CD14-positive monocyte (primary cell): Measurements from ENCODE around the gene CD320. TPM values are rescaled to one million over a fixed set of nuclear protein-coding genes. Genes with fewer than 3 reads are reported as not detected.

Experiments used
- DNase-seq, 3 donors: peaks; one replicate each; pipeline ENCODE4 v3.0.0-alpha.2; 2011 to 2022
- H2AFZ ChIP-seq: 2 replicates; pipeline ENCODE4 v1.6.0; 2012; ENCODE audit warnings: mild to moderate bottlenecking, low read depth, low read length, inconsistent platforms; ENCODE audit not compliant: insufficient read depth, poor library complexity, severe bottlenecking
- H3K27ac ChIP-seq, 2 donors: 1 replicate in 1 of 2; 2 replicates in 1 of 2; pipeline ENCODE4 v1.5.1; 2012 to 2013; ENCODE audit warnings: low read length in 2 of 2, control low read depth in 1 of 2, inconsistent platforms in 1 of 2, low read depth in 1 of 2, mild to moderate bottlenecking in 1 of 2
- H3K27me3 ChIP-seq, 2 donors: one replicate each; pipeline versions ENCODE4 v1.6.0 to v1.6.1; 2011 to 2013; ENCODE audit warnings: low read length in 2 of 2; ENCODE audit not compliant: control insufficient read depth in 2 of 2, insufficient read depth in 2 of 2
- H3K36me3 ChIP-seq, 2 donors: replicated peaks in 1 of 2; 1 replicate in 1 of 2; 2 replicates in 1 of 2; pipeline versions ENCODE4 v1.5.1 to v1.6.1; 2012 to 2013; ENCODE audit warnings: low read length in 2 of 2, control low read depth in 1 of 2, inconsistent platforms in 1 of 2, mild to moderate bottlenecking in 1 of 2; ENCODE audit not compliant: insufficient read depth in 2 of 2, control insufficient read depth in 1 of 2
- H3K4me1 ChIP-seq, 2 donors: 1 replicate in 1 of 2; 2 replicates in 1 of 2; pipeline versions ENCODE4 v1.5.1 to v1.6.1; 2012 to 2013; ENCODE audit warnings: low read length in 2 of 2, control low read depth in 1 of 2, inconsistent platforms in 1 of 2, mild to moderate bottlenecking in 1 of 2, moderate library complexity in 1 of 2; ENCODE audit not compliant: insufficient read depth in 2 of 2, control insufficient read depth in 1 of 2
- H3K4me2 ChIP-seq: replicated peaks from 2 replicates; pipeline ENCODE3; 2012; ENCODE audit warnings: low read length, moderate library complexity, mild to moderate bottlenecking; ENCODE audit not compliant: poor library complexity, severe bottlenecking; ENCODE audit errors: extremely low read depth
- H3K4me3 ChIP-seq, 3 experiments: fragments of 200-600 bp in 1 of 3; sonication (generic) in 1 of 3; replicated peaks in 1 of 3; 1 replicate in 2 of 3; 2 replicates in 1 of 3; pipeline ENCODE4 v1.5.1; 2011 to 2013; ENCODE audit warnings: low read length in 3 of 3, mild to moderate bottlenecking in 3 of 3, control low read depth in 2 of 3, low read depth in 2 of 3, inconsistent platforms in 1 of 3, moderate library complexity in 1 of 3
- H3K79me2 ChIP-seq: 2 replicates; pipeline ENCODE4 v1.6.0; 2012; ENCODE audit warnings: mild to moderate bottlenecking, control low read depth, inconsistent platforms, low read length, moderate library complexity; ENCODE audit not compliant: insufficient read depth
- H3K9ac ChIP-seq: 2 replicates; pipeline ENCODE4 v1.6.0; 2017; ENCODE audit warnings: low read length, mild to moderate bottlenecking; ENCODE audit not compliant: insufficient read depth, poor library complexity, severe bottlenecking
- H3K9me3 ChIP-seq, 2 donors: replicated peaks in 1 of 2; 1 replicate in 1 of 2; 2 replicates in 1 of 2; pipeline versions ENCODE4 v1.5.1 to v1.6.1; 2012 to 2013; ENCODE audit warnings: low read length in 2 of 2, control low read depth in 1 of 2; ENCODE audit not compliant: control insufficient read depth in 1 of 2, insufficient read depth in 1 of 2
- H4K20me1 ChIP-seq: 2 replicates; pipeline ENCODE4 v1.6.0; 2012; ENCODE audit warnings: mild to moderate bottlenecking, low read length, control low read depth, moderate library complexity; ENCODE audit not compliant: insufficient read depth
- H3K27ac Mint-ChIP-seq, 7 donors: one replicate each; pipeline ENCODE4 v1.8.0; 2020; ENCODE audit warnings: mild to moderate bottlenecking in 7 of 7, mixed read lengths in 7 of 7, moderate library complexity in 6 of 7, inconsistent platforms in 2 of 7
- H3K27me3 Mint-ChIP-seq, 3 donors: one replicate each; pipeline ENCODE4 v1.8.0; 2021 to 2022; ENCODE audit warnings: low read depth in 3 of 3, mild to moderate bottlenecking in 3 of 3, mixed read lengths in 3 of 3, moderate library complexity in 3 of 3, inconsistent platforms in 1 of 3
- H3K36me3 Mint-ChIP-seq, 2 donors: one replicate each; pipeline ENCODE4 v1.8.0; 2020; ENCODE audit warnings: mixed read lengths in 2 of 2, inconsistent platforms in 1 of 2, mild to moderate bottlenecking in 1 of 2
- H3K4me1 Mint-ChIP-seq: one replicate; pipeline ENCODE4 v1.8.0; 2020; ENCODE audit warnings: mild to moderate bottlenecking, mixed read lengths
- H3K4me3 Mint-ChIP-seq, 2 donors: one replicate each; pipeline ENCODE4 v1.8.0; 2020; ENCODE audit warnings: mild to moderate bottlenecking in 2 of 2, mixed read lengths in 2 of 2, moderate library complexity in 1 of 2
- H3K9me3 Mint-ChIP-seq, 7 donors: one replicate each; pipeline ENCODE4 v1.8.0; 2020 to 2022; ENCODE audit warnings: mixed read lengths in 7 of 7, mild to moderate bottlenecking in 6 of 7, moderate library complexity in 6 of 7, inconsistent platforms in 2 of 7
- WGBS: methylation state at CpG from one replicate; pipeline ENCODE4 v1.1.5; 2013; ENCODE audit warnings: missing lambda C conversion rate; ENCODE audit not compliant: insufficient coverage; 5-methylcytosine and 5-hydroxymethylcytosine counted together
- intact Hi-C, 2 donors: fragments of 100-400 bp; cut with micrococcal nuclease; formaldehyde crosslinking; loops; one replicate each; pipeline versions ENCODE4 v1.15.0 to v1.15.1; 2023
- polyA plus RNA-seq, 3 donors: library from polyadenylated mRNA; depleted of rRNA in 1 of 3; unstranded in 2 of 3; stranded (reverse) in 1 of 3; fragments of 300-500 nt in 2 of 3; fragments of >200 nt in 1 of 3; fragmentation: Illumina TruSeq in 2 of 3; gene quantifications; 1 replicate in 2 of 3; 2 replicates in 1 of 3; pipeline ENCODE4 v1.2.3, GENCODE V29; 2012 to 2021
- TF ChIP-seq, protein P1 (sequence below): fragments of 200-600 bp; IDR thresholded peaks from one replicate; pipeline ENCODE4 v1.8.0; 2022; ENCODE audit warnings: antibody characterized with exemption, mild to moderate bottlenecking

CD320 gene
- polyA plus RNA-seq, 3 donors: 0.72 to 2.5 (median 1.0) TPM

DNA sequence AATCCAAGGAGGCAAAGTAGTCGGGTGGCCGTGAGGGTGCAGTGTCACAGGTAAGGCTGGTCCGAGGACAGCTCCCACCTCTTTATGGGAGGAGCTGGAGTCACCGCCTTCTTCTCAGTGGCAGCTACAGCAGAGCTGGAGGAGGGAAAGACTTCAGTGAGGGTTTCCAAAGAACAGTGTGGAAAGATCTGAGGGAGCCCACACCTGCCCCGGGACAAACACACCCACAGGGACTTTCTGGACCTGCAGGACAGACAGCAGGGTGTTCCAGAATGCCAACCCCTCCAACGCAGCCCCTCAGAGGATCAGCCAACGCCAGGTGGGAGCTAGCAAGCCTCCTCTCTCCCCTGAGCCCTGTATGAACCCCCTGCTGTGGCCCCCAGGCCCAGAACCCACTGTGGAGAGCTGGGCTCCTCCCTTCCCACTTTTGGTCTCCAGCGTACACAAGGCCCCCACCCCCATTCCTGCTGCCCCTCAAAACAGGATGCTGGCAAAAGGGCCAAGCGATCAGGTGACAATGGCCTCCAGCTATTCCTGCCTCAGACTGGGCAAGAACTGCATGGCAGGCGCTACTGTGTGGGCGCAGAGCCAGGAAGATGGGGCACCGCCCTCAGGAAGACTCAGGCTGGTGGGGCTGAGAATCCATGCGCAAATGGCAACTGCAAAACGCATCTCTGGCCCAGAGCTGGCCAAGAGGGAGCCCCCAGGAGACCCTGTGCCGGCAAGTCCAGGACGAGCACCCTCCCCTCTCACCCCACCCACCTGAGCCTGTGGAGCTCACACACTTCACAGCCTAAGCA lies 3.5 kb upstream of the CD320 start:
- Mint-ChIP-seq H3K4me1 (peaks cover 19% of the 10 kb centered on the region), H3K27ac (no peak overlapping the region), H3K36me3 (peaks cover 58 to 85% of the 10 kb centered on the region in 2 donors), H3K27me3 (peaks cover 11 to 22% (median 12%) of the 10 kb centered on the region in 3 donors), H3K4me3 (no peak overlapping the region), H3K9me3 (peaks cover 0 to 2% (median 0%) of the 10 kb centered on the region in 7 donors)
- Histone ChIP-seq H3K4me3 (no peak overlapping the region), H4K20me1 (no peaks in the 10 kb centered on the region), H3K4me2 (no peak overlapping the region), H3K79me2 (no peaks in the 10 kb centered on the region), H3K36me3 (peaks cover 46 to 72% of the 10 kb centered on the region in 2 donors), H3K27ac (no peak overlapping the region), H3K27me3 (peaks cover 0 to 9% of the 10 kb centered on the region in 2 donors), H3K4me1 (peaks cover 12 to 13% of the 10 kb centered on the region in 2 donors), H3K9ac (no peak overlapping the region), H3K9me3 (no peaks in the 10 kb centered on the region), H2AFZ (no peak overlapping the region)
- TF ChIP-seq, protein P1, sequence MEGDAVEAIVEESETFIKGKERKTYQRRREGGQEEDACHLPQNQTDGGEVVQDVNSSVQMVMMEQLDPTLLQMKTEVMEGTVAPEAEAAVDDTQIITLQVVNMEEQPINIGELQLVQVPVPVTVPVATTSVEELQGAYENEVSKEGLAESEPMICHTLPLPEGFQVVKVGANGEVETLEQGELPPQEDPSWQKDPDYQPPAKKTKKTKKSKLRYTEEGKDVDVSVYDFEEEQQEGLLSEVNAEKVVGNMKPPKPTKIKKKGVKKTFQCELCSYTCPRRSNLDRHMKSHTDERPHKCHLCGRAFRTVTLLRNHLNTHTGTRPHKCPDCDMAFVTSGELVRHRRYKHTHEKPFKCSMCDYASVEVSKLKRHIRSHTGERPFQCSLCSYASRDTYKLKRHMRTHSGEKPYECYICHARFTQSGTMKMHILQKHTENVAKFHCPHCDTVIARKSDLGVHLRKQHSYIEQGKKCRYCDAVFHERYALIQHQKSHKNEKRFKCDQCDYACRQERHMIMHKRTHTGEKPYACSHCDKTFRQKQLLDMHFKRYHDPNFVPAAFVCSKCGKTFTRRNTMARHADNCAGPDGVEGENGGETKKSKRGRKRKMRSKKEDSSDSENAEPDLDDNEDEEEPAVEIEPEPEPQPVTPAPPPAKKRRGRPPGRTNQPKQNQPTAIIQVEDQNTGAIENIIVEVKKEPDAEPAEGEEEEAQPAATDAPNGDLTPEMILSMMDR: no peak
- intact Hi-C loops: no loop called here
- no peak for DNase-seq
- 83% methylated on average over 8 of the region's 16 CpGs for WGBS

DNA sequence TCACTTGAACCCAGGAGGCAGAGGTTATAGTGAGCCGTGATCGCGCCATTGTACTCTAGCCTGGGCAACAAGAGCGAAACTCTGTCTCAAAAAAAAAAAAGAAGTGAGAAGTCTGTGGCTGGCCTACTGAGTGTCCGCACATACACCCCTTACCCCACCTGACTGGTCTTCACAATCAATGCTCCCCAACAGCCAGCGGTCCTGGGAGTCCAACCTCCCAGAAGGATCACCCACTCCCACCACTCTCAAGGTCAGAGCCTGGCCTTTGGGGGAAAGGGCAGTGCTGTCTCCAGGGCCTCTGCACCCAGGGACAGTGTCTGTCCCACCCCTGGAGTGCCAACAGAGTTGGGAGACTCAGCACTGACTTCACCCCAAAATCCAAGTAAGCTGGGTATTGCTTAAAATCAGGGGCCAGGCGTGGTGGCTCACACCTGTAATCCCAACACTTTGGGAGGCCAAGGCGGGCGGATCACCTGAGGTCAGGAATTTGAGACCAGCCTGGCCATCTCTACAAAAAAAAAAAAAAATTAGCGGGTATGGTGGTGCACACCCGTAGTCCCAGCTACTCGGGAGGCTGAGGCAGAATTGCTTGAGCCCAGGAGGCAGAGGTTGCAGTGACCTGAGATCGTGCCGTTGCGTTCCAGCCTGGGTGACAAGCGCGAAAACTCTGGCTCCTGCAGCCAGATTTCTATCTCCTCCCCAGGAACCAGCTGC lies 2.3 kb upstream of the CD320 start:
- Histone ChIP-seq H3K4me2 (no peak overlapping the region), H3K36me3 (peaks cover 41 to 61% of the 10 kb centered on the region in 2 donors), H2AFZ (no peak overlapping the region), H3K4me3 (no peak overlapping the region), H3K4me1 (peaks cover 12 to 13% of the 10 kb centered on the region in 2 donors), H3K27ac (no peak overlapping the region), H3K27me3 (peaks cover 0 to 12% of the 10 kb centered on the region in 2 donors), H3K79me2 (no peaks in the 10 kb centered on the region), H4K20me1 (no peaks in the 10 kb centered on the region), H3K9me3 (no peaks in the 10 kb centered on the region), H3K9ac (no peak overlapping the region)
- no peak overlapping the region for H3K27ac Mint-ChIP-seq
- peaks cover 49 to 74% of the 10 kb centered on the region in 2 donors for H3K36me3 Mint-ChIP-seq
- WGBS: 94% methylated on average over 12 of the region's 17 CpGs
- H3K9me3 Mint-ChIP-seq: peaks cover 0 to 2% (median 0%) of the 10 kb centered on the region in 7 donors
- intact Hi-C loops: no loop called here
- peaks cover 23% of the 10 kb centered on the region for H3K4me1 Mint-ChIP-seq
- H3K27me3 Mint-ChIP-seq: peaks cover 15 to 33% (median 21%) of the 10 kb centered on the region in 3 donors
- H3K4me3 Mint-ChIP-seq: no peak overlapping the region
- TF ChIP-seq, protein P1: no peak
- no peak for DNase-seq
